LNCAP (cell line): ENCODE results near the gene PSMG3.

ENCODE experiments used
- CTCF ChIP-seq: fragments of 450-650 bp; IDR thresholded peaks from 2 replicates; pipeline ENCODE4 v1.5.1; 2017; ENCODE audit warnings: mild to moderate bottlenecking

The PSMG3 gene

DNA sequence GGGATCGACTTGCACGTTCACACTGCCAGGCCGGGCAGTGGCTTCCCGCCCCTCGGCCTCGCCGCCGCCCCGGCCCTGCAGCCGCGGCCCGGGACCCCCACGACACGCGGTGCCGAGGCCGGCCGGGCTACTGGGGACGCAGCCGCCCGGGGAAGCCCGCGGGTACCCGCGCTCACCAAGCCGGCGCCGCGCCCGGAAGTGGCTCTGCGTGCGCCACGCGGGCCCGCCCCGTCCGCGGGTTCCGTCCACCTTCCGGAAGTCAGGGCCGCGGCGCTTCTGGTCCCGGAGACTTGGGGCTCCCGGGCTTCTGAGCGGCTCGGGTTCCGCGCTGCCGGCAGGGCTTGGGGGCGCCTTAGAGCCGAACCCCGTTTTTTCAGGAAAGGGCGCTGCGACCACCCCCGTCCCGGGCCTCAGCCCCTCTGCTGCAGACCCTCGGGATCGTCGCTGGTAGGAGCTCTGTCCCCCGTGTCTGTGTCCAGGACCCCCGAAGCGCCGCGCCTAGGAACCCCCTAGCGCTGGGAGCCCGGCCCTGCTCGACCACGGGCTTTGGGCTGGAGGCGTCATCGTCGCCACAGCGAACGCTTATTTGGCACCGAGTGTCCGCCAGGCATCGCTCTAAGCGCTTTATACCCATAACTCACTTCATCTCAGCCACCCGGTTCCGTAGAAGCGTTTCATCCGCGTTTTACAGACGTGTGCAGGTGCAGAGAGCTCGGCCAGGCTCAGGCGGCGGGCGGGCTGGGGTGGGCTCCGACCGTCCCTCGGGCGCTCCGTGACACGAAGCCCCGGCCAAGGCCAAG, at the start of gene PSMG3:
Gene PSMG3, minus strand, starts transcription at position 200 of the 800 bp plus-strand sequence. CDS start 693 bp downstream, outside the sequence.
- TF ChIP-seq CTCF, result 0 out of 2 replicates have a peak, but pooled peaks have one; percentile 16

DNA sequence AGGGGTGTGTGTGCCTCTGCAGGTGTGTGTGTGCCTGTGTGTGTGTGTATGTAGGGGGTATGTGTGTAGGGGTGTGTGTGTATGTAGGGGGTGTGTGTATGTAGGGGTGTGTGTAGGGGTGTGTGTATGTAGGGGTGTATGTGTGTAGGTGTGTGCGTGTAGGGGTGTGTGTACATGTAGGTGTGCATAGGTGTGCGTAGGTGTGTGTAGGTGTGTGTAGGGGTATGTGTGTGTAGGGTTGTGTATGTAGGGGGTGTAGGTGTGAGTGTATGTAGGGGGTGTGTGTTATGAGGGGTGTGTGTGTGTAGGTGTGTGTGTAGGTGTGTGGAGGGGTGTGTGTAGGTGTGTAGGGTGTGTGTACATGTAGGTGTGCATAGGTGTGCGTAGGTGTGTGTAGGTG, 48.6 kb upstream of the PSMG3 start:
- TF ChIP-seq CTCF, result no peak

DNA sequence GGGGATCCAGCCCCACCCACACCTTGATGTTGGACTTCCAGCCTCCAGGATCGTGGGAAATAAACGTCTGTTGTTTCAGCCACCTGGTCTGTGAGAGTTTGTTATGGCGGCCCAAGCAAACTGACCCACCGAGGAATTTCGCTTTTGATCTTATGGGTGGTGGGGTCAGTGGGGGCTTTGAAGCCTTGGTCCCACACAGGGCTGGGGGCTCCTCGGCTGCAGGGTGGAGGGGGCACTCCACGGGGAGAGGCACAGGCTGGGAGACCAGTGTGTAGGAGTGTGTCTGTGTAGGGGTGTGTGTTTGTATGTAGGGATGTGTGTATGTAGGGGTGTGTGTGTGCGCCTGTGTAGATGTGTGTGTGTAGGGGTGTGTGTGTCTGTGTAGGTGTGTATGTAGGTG, 48.1 kb upstream of the PSMG3 start:
- TF ChIP-seq CTCF, result no peak

DNA sequence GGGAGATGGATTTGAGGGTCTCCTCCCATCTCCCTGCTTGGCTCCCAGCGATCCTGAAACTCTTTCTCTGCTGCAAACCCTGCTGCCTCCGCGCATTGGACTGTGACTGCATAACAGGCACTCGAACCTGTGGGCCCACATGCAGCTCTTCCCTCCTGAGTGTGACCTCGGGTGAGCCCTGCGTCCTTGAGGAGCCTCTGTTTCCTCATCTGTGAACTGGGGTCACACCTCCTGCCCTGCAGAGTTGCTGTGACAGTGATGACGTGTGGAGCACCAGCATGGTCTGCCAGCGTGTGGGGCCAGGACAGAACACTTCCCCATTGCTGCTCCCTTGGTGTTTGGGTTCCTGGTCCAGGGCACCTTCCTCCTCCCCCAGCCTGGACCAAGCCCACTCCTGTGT, 46.9 kb upstream of the PSMG3 start:
- no peak for TF ChIP-seq CTCF

DNA sequence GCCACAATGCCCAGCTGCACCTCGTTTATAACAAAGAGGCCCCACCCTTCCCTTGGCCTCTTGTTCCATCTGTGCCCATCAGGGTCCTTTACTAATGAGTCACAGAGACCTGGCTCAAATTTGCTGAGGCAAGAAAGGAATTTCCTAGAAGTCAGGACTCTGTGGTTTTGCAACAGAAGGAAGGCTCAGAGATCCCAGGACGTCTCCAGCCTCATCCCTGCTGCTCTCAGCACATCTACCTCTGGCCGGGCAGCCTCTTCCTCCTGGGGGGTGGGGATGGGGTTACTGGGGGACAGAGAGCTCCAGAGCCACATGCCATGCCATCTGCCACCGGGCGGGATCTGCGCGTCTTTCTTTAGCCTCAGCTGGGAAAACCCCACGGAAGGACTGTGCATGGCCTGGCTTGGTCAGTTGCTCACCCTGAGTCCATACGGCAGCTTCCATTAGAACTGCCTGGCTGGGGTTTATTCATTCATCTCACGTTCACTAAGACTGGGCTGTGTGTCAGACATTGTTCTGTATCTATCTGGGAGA, 41.9 kb upstream of the PSMG3 start:
- no peak for TF ChIP-seq CTCF

- TF ChIP-seq CTCF, result no peak
These were observed 41.0 kb upstream of the PSMG3 start for GRCh38 chr7:1610678-1611302.

DNA sequence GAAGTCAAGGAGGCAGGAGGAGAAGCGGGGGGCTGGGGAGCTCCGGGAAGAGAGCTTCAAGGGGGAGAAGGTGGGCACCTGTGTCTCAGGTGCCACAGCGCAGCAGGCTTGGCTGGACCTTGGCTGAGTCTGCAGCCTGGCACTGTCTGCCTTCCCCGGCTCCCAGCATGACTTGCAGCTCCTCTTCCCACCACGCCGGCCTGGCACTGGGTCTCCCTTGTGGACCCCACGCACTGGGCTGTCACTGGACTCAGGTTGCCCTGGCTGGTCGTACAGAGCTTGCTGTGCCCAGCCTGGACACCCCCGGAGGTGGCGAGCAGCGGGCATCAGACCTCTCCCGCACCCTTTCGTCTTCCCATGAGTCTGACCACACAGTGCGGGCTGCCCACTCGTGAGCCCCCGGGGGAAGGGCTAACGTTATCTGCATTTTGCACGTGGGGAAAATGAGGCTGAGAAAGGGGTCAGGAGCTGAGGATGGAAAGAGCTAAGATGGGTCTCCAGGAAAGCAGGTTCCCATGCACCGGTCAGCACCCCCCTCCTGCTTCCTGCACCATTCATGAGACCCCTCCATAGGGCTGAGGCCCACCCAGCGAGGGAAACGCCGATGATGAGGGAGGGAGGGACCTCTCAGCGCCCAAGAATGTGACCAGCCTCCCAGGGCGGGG, 40.3 kb upstream of the PSMG3 start:
- no peak for TF ChIP-seq CTCF
